HS-5 (cell line): Measurements from ENCODE around the gene FHIP1B.

Source experiments
- DNase-seq: peaks from one replicate; pipeline ENCODE4 v3.0.0-alpha.2; 2012; ENCODE audit warnings: low read depth

The FHIP1B gene

GRCh38 chr11:6201481-6201880 lies 33.0 kb downstream of the FHIP1B start:
- no peak for DNase-seq

DNA sequence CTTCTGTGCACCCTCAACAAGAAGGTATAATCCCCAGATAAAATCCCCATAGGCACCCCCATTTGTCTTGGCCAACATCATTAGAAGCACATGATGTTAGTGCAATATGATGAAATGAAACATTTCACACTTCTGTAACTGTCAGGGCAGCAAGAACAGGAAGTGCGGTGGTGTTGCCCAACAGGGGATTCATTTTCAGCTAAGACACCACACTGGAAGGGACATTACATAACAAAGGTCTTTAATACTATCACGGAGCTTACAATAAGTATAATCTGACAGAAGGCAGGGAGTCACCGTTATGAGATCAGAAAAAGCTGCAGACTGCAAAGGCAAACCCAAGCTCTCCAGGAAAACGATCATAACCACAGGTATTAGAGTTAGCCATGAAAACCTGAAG lies 33.5 kb downstream of the FHIP1B start:
- DNase-seq = no peak

DNA sequence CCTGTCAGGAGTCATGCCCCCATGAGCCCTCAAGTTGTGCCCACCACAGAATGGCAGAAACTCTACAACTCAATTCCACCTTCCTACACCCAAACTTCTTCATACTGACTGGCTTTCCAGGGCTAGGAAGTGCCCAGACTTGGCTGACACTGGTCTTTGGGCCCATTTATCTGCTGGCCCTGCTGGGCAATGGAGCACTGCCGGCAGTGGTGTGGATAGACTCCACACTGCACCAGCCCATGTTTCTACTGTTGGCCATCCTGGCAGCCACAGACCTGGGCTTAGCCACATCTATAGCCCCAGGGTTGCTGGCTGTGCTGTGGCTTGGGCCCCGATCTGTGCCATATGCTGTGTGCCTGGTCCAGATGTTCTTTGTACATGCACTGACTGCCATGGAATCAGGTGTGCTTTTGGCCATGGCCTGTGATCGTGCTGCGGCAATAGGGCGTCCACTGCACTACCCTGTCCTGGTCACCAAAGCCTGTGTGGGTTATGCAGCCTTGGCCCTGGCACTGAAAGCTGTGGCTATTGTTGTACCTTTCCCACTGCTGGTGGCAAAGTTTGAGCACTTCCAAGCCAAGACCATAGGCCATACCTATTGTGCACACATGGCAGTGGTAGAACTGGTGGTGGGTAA lies 35.1 kb downstream of the FHIP1B start, which contains the start of gene OR52W1:
Gene OR52W1, plus strand, starts transcription at position 51 of the 637 bp plus-strand sequence. Its CDS starts 0 bp downstream, at position 51.
- no peak for DNase-seq

DNA sequence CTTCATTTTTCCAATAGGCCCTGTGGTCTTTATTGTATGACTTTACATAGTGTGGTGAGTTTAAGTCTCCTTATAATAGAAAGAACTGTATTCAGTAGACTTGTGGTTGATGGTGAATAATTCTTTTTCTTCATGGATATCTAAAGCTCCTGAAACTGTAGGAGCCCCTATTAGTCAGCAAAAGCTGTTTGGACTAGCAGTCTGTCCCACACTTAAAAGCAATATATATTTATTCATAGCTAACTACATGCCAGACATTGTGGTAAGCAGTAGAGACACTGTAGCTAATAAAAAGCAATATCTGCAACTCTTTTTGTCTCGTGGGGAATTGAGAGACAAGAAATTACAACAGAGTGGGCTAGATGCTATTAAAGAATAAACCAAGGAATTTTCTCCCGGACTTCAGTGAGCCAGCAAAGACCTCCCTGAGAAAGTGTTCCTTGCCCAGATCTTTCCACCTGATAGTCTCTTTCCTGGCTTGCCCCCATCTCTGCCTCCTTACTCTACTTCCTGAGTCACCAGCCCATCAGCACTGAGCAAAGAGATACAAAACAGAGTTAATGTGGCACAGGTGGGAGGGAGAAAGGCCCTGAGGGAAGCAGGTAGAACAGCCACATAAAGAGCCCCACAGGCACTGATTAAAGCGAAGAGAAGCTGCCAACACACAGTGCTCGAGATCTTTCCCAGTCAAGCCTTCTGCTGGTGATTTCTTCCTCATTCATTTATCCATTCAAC lies 36.8 kb downstream of the FHIP1B start:
- no peak for DNase-seq

GRCh38 chr11:6196396-6196795 lies 38.0 kb downstream of the FHIP1B start:
- DNase-seq = no peak

DNA sequence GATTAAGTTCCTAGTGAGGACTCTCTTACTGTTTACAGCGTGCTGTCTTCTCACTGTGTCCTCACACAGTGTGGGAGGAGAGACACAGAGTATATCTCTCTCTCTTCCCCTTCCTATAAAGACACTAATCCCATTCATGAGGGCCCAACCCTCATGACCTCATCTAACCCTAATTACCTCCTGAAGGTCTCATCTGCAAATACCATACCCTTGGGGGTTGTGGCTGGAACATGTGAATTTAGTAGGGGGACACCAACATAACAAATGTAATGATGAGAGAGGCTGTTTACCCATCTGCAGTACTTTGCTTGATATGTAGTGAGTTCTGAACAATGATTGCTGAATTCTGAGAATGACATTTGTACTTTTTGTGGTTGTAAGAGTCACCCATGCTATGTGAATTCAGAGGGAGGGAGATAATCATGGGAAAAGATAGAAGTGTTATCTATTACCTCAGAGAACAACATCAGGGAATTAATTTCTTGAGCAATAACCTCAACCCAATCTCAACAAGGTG lies 40.3 kb downstream of the FHIP1B start:
- no peak for DNase-seq

GRCh38 chr11:6191742-6192141 lies 42.7 kb downstream of the FHIP1B start:
- DNase-seq = no peak

DNA sequence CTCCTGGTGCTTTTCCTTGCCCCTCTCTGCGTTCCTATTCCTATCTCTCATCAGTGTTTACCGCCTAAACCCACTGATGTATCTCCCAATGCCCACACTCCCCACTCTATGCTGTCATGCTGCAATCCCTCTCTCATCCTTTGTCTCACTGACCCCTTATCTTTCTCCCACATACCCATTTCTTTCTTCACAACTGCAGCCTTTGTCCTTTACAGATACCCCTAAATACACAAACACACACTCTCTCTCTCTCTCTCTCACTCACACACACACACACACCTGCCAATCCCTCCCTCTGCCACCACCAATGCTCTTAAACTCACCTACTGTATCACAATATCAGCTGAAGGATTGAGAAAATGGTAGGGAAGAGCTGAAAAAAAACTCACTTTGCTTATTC lies 59.0 kb downstream of the FHIP1B start:
- DNase-seq = no peak

- DNase-seq = no peak
Measured at GRCh38 chr11:6170226-6170625, 64.2 kb downstream of the FHIP1B start, which contains the start of gene OR52B2. TSS of gene OR52B2 (minus strand) at chr11:6170326. CDS start at chr11:6170326, 0 bp downstream.
